Right lobe of liver (tissue), 4 donors: ENCODE data around the gene ATP10A.

Source experiments
- CTCF ChIP-seq, 4 donors: fragments of 200-600 bp in 3 of 4; fragments of 450-650 bp in 1 of 4; IDR thresholded peaks; one replicate each; pipeline versions ENCODE4 v1.5.1 to v1.8.0; 2016 to 2022; ENCODE audit warnings: antibody characterized with exemption in 4 of 4, mild to moderate bottlenecking in 2 of 4
- POLR2A ChIP-seq: fragments of 450-650 bp; IDR thresholded peaks from one replicate; pipeline ENCODE4 v1.6.1; 2017; ENCODE audit warnings: antibody characterized with exemption, mild to moderate bottlenecking
- donor health status: DM: no; HTN: no; CAD: no.
- donor health status: DM: no; HTN: no; CAD: no.
- donor health status: DM: no; HTN: yes; CAD: no.

DNA sequence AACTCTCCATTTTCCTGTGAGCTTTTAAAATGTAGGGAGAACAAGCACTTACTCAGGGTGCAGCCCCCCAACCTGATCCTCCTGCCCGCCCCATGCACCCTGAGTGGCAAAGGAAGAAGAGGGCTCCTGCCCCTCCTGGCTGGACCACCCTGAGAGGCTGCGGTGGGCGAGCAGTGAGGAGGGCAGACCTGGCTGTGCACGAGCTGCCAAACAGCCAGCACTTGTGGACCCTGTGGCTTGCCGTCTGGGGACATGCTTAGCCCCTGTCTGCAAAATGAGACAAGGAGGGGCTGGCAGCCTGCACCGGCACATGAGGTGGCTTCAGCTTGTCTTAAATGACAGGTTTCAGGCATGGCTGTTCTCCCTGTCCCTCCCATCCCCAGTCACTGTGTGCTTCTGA is 18.6 kb downstream of the ATP10A start:
- TF ChIP-seq CTCF (IDR thresholded peaks at IDR 0.05) (no peak), POLR2A (no peak)
